HG03520 (cell line): Measurements from ENCODE around the gene HHAT.

Experiments used
- ATAC-seq: cut with Tn5 transposase; IDR thresholded peaks from one replicate; pipeline ENCODE4 v1.9.1; 2021; ENCODE audit warnings: mild to moderate bottlenecking, moderate library complexity; ENCODE audit not compliant: unreplicated experiment

The HHAT gene

DNA sequence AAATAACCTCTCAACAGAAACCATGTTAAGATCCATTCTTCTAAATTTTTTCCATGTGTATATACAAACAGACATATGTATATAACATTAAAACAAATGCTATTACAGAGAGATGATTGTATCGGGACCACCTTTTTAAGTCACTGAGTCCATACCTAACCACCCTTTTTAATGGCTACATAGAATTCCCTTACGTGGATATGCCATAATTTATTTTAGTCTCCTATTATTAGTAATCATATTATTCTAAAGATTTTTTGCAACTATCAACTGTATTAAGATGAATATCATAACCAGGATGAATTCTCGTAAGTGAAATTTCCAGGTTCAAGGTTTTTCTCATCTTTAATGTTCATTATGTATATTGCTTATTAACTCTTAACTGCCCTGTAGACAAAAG, 259.7 kb downstream of the HHAT start:
- ATAC-seq: no peak

DNA sequence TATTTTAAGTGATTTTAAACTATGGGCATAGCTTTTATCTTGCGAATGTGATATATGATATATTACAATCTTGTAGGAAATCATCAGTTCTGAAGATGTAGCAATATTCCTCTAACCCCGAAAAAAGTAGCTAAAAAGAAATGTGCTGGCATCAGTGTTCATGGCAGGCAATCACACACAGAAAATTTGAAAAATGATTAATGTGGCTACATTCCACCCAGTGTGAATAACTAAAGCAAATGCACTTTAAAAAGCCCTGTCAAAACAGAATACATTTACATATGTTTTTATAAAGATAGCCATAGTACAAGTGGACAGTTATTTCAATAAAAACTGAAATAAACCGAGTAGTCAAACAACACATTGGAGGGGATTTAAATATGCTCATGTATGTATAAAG, 260.2 kb downstream of the HHAT start:
- ATAC-seq: no peak

DNA sequence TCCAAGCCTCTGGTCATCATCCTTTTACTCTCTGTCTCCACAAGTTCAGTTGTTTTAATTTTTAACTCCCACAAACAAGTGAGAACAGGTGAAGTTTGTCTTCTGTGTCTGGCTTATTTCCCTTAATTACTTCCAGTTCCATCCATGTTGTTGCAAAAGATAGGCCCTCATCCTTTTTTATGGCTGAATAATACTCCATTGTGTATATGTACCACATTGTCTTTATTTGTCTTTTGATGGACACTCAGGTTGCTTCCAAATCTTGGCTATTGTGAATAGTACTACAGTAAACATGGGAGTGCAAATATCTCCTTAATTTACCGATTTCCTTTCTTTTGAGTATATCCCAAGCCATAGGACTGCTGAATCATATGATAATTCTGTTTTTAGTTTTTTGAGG, 262.5 kb downstream of the HHAT start:
- no peak for ATAC-seq

DNA sequence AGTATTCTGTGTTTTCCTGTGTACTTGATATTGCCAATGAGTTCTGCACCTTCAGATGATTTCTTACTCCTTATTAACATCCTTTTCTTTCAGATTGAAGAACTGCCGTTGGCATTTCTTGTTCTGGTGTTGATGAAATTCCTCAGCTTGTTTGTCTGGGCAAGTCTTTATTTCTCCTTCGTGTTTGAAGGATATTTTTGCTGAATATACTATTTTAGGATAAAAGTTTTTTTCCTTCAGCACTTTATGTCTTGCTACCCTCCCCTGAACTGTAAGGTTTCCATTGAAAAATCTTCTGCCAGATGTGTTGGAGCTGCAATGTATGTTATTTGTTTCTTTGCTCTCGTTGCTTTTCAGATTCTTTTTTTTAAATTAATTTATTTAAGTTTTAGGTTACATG, 265.9 kb downstream of the HHAT start:
- ATAC-seq: no peak

DNA sequence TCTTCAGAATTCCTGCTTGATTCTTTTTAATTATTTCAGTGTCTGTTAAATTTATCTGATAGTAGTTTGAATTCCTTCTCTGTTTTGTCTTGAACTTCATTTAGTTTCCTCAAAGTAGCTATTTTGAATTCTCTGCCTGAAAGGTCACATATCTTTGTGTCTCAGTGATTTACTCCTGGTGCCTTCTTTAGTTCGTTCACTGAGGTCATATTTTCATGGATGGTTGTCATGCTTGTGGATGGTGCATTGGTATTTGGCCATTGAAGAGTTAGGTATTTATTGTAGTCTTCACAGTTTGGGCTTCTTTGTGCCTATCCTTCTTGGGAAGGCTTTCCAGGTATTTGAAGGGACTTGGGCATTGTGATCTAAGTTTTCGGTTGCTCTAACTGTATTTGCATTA, 267.9 kb downstream of the HHAT start:
- no peak for ATAC-seq

DNA sequence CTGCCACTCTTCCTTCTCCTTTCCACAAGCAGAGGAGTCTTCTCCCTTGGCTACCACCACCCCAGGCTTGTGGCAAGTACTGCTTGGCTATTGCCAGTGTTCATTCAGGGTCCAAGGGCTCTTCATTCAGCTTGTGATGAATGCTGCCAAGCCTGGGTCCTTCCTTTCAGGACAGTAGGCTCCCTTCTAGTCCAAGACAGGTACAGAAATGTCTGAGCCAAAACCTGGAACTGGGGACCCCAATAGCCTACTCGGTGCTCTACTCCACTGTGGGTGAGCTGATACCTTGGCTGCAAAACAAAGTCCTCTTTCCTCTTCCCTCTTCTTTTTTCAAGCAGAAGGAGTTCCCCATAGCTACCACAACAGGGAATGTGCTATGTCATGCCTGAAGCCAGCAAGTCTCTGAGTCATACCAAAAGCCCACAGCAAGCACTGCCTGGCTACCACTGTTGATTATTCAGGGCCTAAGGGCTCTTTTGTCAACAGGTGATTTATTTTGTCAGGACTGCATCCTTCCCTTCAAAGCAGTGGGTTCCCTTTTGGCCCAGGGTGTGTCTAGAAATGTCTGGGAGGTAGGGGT, 268.9 kb downstream of the HHAT start:
- peak; percentile 74 for ATAC-seq

DNA sequence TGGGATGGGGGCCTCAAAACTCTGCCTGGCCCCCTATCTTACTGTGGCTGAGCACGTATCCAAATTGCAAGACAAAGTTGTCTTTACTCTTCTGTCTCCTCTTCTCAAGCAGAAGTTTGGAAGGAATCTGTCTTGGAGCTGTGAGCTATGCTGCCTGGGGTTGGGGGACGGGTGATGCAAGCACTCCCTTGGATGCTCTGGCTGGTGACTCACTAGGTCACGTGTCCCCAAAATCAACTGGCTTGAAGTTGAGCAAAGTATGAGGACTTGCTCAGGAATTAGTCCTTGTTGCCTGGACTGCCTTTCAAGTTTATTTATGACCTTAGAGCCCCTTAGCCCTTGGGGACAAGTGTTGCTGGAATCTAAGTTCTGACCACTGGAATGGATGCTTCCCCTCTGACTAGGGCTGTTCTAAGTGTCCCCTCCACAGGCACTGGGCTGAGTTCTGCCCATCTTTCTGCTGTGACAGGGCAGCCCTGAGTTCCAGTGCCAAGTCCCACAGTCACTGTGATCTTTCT, 269.5 kb downstream of the HHAT start:
- ATAC-seq: no peak

DNA sequence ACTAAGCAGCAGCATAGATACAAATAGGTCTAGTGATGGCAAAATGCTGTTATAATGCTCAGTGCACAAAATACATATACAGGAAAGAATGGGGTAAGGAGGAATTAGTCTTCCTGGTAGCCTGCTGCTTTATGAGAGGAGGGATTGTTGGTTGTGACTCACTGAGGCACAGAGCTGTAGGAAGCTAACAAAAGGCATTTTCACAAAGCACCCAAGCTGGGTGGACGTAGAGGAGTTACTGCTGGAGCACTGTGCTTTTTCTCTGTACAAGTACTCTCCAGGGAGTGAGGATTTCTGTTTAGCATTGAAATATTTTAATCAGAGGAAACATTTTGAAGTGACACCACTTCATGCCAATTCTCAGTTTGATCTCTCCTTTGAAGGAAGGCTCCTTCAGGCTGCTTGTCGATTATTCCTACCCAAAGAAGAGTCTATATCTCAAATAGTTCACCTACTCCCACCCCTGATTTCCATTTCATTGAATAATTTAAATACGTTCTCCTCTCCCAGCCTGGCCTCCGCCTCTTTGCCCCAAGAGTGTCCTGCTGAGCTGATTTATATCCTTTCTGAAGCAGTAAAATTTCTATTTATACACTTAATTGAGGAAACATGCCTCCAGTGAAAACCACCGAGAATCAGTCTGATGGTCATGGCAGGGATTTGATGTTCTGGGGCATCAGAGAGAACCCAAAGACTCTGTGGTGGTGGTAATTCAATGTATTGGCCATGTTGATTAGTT, 271.9 kb downstream of the HHAT start:
- ATAC-seq: no peak

DNA sequence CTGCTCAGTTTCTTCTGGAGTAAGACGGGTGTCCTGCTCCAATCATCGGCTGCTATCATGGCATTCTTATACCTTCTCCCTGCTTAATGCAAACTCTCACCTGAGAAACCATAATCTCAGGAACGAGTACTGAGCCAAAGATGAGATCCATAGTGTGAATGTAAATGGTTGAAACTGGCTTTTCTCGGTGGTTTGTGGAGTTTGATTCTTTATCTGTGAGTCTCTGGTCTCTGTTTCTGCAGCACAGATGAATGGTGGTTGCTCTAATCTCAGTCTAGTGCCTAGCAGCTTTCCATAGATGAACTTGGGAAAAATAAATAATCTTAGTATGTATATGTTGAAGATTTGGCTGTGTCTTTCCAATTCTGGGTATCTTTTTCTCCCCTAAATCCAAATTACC, 274.4 kb downstream of the HHAT start:
- ATAC-seq: no peak

DNA sequence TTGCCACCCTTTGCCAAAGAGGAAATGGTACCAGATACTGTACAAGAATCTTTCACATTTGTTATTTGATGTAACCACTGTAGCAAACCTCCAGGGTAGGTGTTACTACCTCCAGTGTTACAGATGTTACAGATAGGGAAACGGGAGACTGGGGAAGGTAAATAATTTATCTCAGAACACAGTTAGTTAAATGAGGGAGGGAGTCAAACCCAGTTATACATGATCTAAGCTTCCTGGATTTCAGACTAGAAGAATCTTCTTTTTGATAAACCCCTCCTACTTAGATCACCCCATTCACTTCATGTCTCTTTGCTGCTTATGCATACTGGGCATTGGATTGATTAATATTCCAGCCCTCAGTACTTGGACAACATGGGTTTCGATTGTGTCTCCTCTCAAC, 276.4 kb downstream of the HHAT start:
- no peak for ATAC-seq

DNA sequence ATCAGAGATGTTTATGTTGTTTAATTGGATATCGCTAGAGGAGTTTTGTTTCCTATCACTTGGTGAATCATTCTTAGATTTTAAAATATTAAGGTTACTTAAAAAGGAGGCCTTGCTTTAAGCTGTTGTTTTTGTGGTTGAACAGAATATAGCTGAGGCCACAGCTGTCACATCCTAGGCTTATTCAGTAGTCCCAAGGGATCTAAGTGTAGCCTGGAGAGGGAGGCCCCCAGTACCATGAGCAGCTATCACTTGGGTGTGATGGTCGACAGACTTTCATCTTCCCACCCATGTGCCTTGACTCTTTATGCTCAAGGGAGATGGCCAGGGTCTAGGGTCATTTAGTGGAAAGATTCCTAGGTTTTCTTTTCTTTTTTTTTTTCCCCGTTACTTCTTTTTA, 278.7 kb downstream of the HHAT start:
- ATAC-seq: no peak

DNA sequence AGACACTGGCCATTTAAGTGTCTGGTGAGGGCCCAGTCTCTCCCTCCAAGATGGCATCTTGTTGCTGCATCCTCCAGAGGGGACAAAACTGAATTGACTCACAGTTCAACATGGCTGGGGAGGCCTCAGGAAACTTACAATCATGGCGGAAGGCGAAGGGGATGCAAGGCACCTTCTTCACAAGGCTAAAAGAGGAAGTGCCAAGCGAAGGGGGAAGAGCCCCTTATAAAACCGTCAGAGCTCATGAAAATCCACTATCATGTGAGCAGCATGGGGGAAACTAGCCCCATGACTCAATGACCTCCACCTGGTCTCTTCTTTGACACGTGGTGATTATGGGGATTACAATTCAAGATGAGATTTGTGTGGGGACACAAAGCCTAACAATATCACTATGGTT, 280.1 kb downstream of the HHAT start:
- ATAC-seq: no peak

DNA sequence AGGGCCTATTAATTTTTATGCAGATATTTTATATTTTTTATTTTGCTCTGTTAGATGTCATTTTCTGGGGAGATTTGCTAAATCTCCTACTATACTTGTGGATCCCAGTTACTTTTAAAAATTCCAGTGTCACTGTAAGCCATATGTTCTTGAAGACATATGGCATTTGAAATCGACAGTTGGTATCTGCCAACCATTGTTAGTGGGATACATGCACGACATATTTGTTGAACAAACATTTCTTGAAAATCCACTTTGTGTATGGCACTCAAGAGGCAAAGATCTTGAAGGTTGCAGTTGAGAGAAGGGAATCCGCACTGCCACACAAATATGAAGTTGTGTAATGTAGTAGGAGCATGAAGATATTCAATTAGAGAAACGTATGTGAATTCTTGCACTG, 287.7 kb downstream of the HHAT start:
- no peak for ATAC-seq

DNA sequence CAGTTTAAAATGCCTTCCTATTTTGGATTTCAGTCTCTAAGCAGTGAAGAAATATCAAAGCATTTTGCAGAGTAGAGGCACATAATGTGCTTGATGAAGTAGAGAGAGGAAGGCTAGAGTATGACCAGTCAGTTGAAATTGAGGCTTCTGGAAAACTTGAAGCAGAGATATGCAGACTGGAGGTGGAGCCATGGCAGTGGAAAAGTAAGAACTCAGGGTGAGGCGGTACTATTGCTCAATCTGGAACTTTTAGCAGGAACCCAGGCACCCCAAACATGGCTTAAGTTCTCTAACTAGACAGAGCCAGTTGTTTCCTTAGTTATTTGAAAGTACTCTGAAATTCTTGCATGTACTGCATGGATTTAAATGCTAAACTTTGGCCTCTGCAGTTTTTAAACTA, 288.6 kb downstream of the HHAT start:
- no peak for ATAC-seq

DNA sequence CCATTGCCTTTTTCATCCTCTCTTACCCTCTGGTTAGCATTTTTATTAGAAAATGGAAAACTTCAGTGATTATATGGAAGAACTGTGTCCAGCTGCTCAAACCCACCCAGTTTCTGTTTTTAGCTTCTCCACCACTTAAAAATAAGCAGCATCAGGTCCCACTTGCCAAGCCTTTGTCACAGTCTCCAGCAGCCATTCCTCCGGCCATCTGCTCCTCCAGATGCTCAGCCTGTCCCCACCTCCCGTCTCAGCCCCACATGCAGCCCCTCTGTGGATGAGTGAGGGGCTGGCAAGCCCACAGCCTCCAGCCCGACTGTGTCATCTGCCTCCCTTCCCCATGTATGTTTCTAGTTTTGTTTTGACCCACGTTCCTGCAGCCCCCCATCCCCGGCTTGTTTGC, 289.7 kb downstream of the HHAT start:
- ATAC-seq: no peak

DNA sequence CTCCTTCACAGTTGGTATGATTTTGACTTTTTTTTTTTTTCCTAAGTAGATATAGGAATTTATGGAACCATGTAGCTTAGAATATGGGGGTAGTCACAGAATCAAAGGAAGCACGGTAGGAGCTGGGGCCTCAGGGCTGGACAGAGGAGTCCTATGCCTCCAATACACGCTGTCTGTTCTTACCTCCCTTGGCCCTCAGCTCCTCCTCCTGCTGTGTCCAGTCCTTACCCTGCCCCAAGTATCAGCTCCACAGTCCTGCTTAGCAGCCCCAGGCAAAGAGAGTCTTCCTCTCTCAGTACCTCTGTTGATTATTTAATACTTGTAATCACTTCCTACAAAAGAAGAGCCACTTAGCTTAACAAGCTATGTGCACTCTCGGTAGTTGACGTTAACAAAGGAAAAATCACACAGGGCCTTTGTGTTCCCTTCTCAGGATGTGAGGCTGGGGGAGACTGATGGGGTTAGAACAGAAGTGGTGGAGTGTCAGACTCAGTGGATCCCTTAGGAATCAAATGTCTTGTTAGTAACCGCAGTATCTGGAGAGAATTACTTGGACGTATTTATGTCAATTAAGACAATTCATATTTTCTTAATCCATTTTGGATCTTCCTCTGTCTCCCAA, 292.3 kb downstream of the HHAT start:
- ATAC-seq: no peak

DNA sequence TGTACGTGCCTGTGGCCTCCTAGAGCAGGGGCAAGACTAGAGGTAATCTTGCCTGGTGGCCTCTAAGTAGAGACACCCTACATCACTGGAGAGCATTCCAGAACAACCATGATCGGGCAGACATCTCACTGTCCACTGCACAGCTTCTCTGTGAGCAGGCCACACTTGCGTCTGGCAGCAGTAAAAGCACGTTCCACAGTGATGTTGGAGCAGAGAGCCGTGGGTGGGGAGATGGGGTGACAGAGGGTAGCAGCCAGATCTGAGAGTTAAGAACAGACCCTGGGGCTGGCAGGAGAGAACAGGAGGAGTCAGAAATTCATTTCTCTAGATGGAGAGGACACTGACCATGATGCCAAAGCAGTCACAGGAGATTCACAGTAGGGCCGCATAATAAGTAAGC, 293.0 kb downstream of the HHAT start:
- no peak for ATAC-seq

DNA sequence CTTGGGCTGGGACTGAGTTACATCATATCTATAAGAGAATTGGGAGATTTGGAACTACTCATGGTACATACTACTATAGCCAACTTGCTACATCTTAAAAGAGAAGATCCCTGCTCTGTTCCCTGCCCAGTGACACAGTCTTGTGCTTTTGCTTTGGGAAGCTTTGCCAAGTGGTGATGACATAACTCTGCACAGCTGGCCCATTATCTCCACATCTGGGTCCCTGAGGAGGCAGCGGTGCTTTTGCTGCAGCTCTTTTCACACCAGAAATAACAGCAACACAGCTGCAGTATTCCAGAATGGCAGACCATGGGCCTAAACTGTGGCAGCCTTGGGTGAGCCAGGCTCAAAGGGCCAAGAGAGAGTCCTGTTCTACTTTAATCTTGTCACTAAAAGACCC, 296.0 kb downstream of the HHAT start:
- no peak for ATAC-seq

DNA sequence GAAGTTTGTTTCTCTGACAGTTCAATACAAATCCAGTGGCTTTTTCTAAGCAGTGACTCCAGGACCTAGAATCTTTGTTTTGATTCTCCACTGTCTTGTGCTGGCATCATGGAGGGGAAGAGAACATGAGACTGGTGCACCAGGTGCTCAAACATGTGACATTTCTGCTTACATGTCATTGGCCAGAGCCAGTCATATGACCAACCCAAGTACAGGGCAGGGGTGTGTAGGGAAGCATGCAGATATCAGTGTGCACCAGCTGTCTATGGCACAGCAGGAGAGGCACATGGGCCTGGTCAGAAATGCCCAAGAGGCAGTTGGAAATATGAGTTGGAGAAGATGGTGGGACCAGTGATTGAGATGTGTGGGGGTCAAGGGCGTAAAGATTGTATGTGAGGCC, 297.0 kb downstream of the HHAT start:
- no peak for ATAC-seq

DNA sequence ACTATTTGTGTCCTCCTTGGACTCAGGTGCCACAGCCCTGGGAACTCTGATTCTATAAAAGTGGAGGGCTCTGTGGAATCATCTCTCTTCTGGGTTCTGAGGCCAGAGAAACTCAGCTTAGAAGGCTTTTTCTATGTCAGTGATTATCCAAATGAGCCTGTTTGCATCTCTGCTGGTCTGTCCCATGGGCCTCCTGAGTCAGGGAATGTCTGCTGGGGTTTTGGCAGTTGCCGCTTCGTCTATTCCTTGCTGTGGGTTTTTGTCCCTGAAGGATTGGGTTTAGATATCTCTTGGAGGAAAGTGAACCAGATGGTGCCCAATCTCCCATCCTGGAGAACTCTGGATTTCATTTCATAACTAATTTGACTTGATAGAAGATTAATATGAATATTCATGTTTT, 297.6 kb downstream of the HHAT start:
- ATAC-seq: no peak

DNA sequence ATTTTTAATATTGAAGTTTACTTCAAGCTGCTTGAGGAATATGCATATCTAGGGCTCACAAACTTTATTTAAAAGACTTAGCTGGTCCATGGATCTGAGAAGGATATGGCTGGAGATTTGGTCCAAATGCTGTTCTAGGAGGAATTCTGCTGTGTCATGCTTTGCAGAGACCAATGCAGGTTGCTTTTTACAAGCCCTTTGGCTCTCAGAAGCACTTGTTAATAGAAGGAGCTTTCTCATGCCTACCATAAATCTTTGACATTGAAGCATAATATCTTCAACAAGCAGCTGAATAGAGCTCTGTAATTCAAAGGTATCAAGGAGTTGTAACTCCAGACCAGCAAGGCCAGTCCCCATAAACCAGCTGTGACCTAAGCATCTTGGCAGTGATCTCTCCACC, 299.1 kb downstream of the HHAT start:
- no peak for ATAC-seq

DNA sequence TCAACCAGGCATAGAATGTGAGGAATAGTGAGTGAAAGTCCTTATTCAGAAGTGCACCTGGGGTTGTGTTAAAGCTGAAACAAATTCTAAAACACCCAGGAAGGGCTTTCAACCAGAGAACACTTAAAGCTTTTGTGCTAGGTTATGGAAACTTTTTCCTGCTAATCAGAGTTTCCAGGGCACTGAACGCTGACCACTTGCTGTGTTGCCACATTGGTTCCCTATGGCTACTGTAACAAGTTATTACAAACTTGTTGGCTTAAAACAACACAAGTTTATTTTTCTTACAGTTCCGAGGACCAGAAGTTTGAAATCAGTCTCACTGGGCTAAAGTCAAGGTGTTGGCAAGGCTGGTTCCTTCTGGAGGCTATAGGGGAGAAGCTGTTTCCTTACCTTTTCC, 300.6 kb downstream of the HHAT start:
- ATAC-seq: no peak
